HG02610 (cell line): ENCODE data around the gene USP5.

Experiments used
- ATAC-seq: cut with Tn5 transposase; IDR thresholded peaks from one replicate; pipeline ENCODE4 v1.9.1; 2021; ENCODE audit warnings: mild to moderate bottlenecking, moderate library complexity; ENCODE audit not compliant: unreplicated experiment

The USP5 gene

DNA sequence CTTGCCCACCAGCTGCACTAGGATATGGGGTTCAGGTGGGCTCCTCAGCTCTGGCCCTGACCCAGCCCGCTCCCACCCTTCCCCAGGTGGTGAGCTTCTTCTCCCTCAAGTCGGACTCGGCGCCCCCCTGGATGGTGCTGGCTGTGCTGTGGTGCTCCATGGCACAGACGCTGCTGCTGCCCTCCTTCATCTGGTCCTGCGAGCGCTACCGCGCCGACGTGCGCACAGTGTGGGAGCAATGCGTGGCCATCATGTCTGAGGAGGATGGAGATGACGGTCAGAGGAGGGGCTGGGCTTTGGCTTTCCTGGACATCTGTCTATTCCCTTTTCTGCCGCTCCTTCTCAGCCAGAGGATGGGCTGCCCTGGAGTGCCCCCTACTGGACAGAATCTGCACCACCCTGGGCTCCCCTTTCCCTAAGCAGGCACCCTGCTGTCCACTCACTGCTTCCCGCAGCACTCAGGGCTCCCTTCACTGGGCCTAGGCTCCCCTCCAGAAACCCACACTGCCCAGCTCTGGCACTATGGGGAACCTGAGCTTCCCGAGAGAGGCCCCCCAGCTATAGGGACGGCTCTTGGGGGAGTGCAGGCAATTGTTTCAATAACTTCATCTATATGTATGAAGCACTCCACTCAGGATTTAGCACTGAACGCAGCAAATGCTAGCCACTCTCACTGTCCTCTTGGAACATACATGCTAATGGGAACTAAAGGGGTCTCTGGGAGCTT is 26.4 kb upstream of the USP5 start:
- no peak for ATAC-seq

- no peak for ATAC-seq
Measured at GRCh38 chr12:6826125-6826733, 25.7 kb upstream of the USP5 start.

- ATAC-seq, result no peak
Measured at GRCh38 chr12:6826734-6827436, 25.1 kb upstream of the USP5 start.

DNA sequence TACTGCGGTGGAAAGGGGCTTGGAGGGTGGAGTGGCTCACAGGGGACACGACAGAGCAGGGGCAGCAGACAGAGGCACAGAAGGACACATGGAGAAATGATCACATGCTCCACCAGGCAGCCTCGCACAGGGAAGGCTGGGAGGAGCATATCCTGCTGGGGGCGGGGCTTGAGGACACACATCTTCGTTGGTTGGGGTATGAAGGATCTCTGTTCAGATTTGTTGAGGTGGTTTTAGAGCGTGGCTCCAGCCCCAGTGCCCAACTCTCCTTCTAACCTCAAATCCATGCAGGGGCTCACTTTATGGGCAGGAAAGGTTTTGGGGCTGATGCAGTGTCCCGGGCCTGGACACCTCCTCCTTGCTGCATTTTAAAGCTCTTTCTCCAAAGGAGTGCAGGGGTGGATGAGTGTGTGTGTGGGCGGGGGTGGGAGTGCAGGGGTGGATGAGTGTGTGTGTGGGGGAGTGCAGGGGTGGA is 24.5 kb upstream of the USP5 start:
- ATAC-seq, result no peak

DNA sequence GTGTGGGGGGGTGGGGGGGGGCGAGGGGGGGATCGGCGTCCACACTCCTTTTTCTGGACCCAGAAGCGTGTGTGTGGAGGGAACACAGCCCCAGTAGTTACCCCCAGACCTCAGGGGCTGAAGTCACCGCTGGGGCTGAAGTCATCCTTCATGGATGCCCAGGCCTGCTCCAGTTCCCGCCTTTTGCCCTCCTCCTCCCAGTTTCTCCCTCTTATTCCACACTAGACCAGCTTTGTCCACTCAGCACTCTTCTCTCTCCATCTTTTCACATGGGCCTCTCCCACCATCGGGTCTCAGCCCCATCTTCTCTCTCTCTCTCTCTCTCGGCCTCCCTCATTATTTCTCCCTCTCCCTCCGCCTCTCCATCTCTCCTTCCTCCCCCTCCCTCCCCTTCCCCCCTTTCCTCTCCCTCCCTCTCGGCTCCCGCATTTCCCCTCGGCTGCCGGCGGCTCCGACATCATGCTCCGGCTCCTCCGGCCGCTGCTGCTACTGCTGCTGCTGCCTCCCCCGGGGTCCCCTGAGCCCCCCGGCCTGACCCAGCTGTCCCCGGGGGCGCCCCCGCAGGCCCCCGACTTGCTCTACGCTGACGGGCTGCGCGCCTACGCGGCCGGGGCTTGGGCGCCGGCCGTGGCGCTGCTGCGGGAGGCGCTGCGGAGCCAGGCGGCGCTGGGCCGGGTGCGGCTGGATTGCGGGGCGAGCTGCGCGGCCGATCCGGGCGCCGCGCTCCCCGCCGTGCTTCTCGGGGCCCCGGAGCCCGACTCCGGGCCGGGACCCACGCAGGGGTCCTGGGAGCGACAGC is 23.8 kb upstream of the USP5 start, which contains the start of gene P3H3:
TSS of gene P3H3 (plus strand) at position 426 of the 799 bp plus-strand sequence. CDS start at position 460, 34 bp downstream.
- no peak for ATAC-seq

GRCh38 chr12:6828781-6829535 is 23.0 kb upstream of the USP5 start:
- no peak for ATAC-seq

DNA sequence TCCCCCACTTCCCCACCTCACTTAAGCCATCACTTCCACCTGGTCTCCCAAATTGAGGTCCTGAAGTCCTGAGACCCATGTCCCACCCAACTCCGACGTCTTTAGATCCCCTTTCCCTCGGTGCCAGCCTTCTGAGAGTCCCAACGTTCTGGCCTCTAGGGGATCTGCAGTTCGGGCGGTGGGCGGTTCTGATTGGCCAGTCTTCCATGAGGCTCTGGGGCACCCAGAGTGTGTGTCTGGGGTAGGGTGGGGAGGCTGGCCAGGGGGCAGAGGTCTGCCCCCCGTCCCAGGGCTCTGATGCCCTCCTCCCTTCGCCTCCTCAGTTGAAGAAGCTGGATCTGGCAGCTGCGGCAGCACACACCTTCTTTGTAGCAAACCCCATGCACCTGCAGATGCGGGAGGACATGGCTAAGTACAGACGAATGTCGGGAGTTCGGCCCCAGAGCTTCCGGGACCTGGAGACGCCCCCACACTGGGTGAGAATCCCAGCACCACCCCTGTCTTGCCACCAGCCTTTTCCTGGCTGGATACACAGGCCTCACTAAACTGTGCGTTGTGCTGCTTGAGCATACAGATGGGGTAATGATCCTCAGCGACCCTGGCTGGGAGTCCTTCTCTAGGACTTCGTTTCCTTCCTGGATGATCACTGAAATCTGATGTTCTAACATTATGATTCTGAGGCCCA is 22.3 kb upstream of the USP5 start:
- no peak for ATAC-seq

DNA sequence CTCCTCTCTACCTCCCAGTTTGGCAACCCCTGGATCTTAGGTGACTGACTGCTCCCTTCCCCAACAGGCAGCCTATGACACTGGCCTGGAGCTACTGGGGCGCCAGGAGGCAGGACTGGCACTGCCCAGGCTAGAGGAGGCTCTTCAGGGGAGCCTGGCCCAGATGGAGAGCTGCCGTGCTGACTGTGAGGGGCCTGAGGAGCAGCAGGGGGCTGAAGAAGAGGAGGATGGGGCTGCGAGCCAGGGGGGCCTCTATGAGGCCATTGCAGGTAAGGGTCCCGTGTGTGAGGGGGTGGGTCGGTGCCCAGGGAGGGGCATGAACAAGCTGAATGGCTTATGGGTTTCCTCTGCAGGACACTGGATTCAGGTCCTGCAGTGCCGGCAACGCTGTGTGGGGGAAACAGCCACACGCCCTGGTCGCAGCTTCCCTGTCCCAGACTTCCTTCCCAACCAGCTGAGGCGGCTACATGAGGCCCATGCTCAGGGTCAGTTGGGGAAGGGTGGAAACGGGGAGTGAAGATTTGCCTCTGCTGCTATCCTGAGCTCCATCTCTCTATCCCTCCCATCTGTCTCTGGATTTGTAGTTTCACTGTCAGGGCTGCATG is 21.6 kb upstream of the USP5 start:
- no peak for ATAC-seq

DNA sequence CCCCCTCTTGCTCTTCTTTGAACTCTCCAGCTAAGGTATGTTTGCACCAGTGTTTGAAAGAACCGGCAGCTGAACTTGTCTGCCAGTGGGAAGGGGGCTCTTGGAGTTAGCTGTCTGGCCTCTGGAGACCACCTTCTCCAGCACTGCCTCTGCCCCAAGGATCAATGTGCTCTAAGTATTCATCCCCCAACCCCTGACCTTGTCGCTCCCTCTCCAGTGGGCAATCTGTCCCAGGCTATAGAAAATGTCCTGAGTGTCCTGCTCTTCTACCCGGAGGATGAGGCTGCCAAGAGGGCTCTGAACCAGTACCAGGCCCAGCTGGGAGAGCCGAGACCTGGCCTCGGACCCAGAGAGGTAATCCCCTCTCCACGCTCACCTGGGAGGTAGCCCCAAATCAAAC is 21.0 kb upstream of the USP5 start:
- ATAC-seq, result no peak

DNA sequence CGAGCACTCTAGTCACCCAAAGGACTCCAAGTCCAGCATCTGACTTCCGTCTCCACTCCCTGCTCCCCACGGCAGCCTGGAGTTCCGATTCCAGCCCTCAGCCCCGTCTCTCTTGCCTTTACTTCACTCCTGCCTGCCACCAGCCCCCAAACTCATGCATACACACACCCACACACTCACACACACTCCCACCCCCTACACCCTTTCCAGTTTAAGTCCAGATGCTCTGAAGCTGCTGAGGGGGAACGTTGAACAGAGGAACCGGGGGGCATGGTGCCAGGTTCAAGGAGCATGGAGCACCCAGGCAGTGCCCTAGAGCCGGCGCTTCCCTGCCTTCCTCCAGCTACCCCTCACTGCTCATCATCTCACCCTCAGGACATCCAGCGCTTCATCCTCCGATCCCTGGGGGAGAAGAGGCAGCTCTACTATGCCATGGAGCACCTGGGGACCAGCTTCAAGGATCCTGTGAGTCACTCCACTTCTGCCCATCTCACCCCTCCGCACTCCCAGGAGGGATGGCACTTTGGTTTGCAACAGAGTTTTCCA is 20.4 kb upstream of the USP5 start:
- ATAC-seq, result no peak

- no peak for ATAC-seq
Measured at GRCh38 chr12:6832125-6832524, 19.8 kb upstream of the USP5 start.

DNA sequence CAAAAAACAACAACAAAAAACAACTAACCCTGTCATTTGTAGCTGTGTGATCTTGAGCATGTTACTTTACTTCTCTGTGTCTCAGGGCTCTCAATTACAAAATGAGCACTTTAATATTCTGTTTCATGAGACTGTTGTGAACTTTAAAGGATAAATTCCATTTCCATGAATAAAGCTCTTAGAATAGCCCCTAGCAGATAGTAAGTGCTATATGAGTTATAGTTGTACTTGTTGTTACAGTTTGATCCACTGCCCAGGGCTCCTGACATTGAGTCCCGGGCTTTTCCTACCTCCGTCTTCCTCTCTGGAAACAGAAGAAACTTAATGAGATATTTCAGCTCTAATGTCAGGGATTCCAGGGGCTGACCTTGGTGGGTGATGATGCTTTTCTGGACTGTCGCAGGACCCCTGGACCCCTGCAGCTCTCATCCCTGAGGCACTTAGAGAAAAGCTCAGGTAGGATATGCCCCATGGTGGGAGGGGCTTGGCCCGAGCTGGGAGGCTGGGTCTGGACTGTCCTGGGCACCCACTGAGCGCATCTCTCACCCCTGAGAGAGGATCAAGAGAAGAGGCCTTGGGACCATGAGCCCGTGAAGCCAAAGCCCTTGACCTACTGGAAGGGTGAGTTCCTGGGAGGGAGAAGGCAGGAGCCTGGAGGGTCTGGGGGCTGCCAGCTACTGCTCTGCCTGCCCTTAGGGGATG is 18.6 kb upstream of the USP5 start:
- ATAC-seq, result no peak

- no peak for ATAC-seq
Measured at GRCh38 chr12:6834254-6834653, 17.7 kb upstream of the USP5 start.

- no peak for ATAC-seq
Measured at GRCh38 chr12:6834873-6835272, 17.1 kb upstream of the USP5 start.

GRCh38 chr12:6836851-6837250 is 15.1 kb upstream of the USP5 start:
- no peak for ATAC-seq

- ATAC-seq, result no peak
Measured at GRCh38 chr12:6837370-6838060, 14.4 kb upstream of the USP5 start.

- ATAC-seq, result no peak
Measured at GRCh38 chr12:6838854-6839253, 13.1 kb upstream of the USP5 start.
